H1 (cell line): ENCODE data around the gene ADAMTS15. TPM values are rescaled to one million over a fixed set of nuclear protein-coding genes. Genes with fewer than 3 reads are reported as not detected.

Source experiments
- CTCF ChIA-PET: fragments of 300-600 bp; sonication (Branson Sonifier 250); formaldehyde crosslinking; loops from one replicate; lab custom pipeline; 2021; ENCODE audit not compliant: partially characterized antibody; lab: Charles Lee
- POLR2A ChIA-PET: fragments of 300-600 bp; sonication (Branson Sonifier 250); formaldehyde crosslinking; loops from one replicate; lab custom pipeline; 2021; ENCODE audit warnings: inconsistent platforms; ENCODE audit not compliant: partially characterized antibody; lab: Charles Lee
- DNase-seq, 2 experiments: peaks; one replicate each; pipeline versions ENCODE4 v3.0.0 to v3.0.0-alpha.2; 2010 to 2022; ENCODE audit warnings: low spot score in 2 of 2, low read depth in 1 of 2, mixed read lengths in 1 of 2
- FAIRE-seq: peaks from 2 replicates; lab custom pipeline; 2011; peaks lifted over from hg19 to GRCh38; lab: Jason Lieb, UNC
- H2AFZ ChIP-seq: 2 replicates; pipeline ENCODE4 v1.8.1; 2012; ENCODE audit warnings: low read length, inconsistent platforms
- H2AK5ac ChIP-seq: 2 replicates; pipeline ENCODE4 v1.6.1; 2013; ENCODE audit warnings: low read depth, low read length
- H2BK120ac ChIP-seq: replicated peaks from 2 replicates; pipeline ENCODE3; 2013; ENCODE audit warnings: low read depth, low read length, inconsistent platforms
- H2BK12ac ChIP-seq: 2 replicates; pipeline ENCODE4 v1.6.1; 2013; ENCODE audit warnings: low read depth, low read length
- H2BK15ac ChIP-seq: 2 replicates; pipeline ENCODE4 v1.6.1; 2013; ENCODE audit warnings: low read length
- H2BK20ac ChIP-seq: 2 replicates; pipeline ENCODE4 v1.6.1; 2013; ENCODE audit warnings: low read length
- H2BK5ac ChIP-seq: 2 replicates; pipeline ENCODE4 v1.6.1; 2013; ENCODE audit warnings: low read depth, low read length
- H3K14ac ChIP-seq: 2 replicates; pipeline ENCODE4 v1.6.1; 2013; ENCODE audit warnings: inconsistent platforms; ENCODE audit not compliant: insufficient read length
- H3K18ac ChIP-seq: 2 replicates; pipeline ENCODE4 v1.6.1; 2013; ENCODE audit warnings: low read length; ENCODE audit errors: extremely low read depth
- H3K23ac ChIP-seq: 2 replicates; pipeline ENCODE4 v1.6.1; 2013; ENCODE audit warnings: inconsistent platforms; ENCODE audit not compliant: insufficient read length
- H3K23me2 ChIP-seq: 2 replicates; pipeline ENCODE4 v1.6.1; 2013; ENCODE audit warnings: low read depth, low read length
- H3K27ac ChIP-seq: 2 replicates; pipeline ENCODE4 v1.6.1; 2011; ENCODE audit warnings: low read depth, low read length, inconsistent platforms
- H3K27me3 ChIP-seq, 4 experiments: replicated peaks in 1 of 4; 1 replicate in 1 of 4; 2 replicates in 3 of 4; pipeline versions ENCODE4 v1.6.1 to v1.8.1; 2011 to 2013; ENCODE audit warnings: low read length in 3 of 4, mild to moderate bottlenecking in 3 of 4, inconsistent platforms in 2 of 4, mixed read lengths in 2 of 4, moderate library complexity in 1 of 4; ENCODE audit not compliant: control insufficient read depth in 3 of 4, insufficient read depth in 3 of 4; ENCODE audit errors: extremely low read depth in 1 of 4
- H3K36me3 ChIP-seq, 4 experiments: 2 replicates each; pipeline versions ENCODE4 v1.6.1 to v1.8.1; 2011 to 2013; ENCODE audit warnings: mild to moderate bottlenecking in 4 of 4, low read length in 3 of 4, moderate library complexity in 2 of 4, control low read depth in 1 of 4, inconsistent platforms in 1 of 4; ENCODE audit not compliant: insufficient read depth in 4 of 4, control insufficient read depth in 2 of 4
- H3K4ac ChIP-seq: replicated peaks from 2 replicates; pipeline ENCODE3; 2013; ENCODE audit warnings: low read length, low read depth, mixed read lengths, inconsistent platforms; ENCODE audit not compliant: insufficient read length
- H3K4me1 ChIP-seq, 4 experiments: replicated peaks in 1 of 4; 1 replicate in 1 of 4; 2 replicates in 3 of 4; pipeline versions ENCODE4 v1.6.1 to v1.8.1; 2011 to 2013; ENCODE audit warnings: low read length in 3 of 4, inconsistent platforms in 2 of 4, mixed read lengths in 1 of 4; ENCODE audit not compliant: insufficient read depth in 4 of 4, control insufficient read depth in 3 of 4
- H3K4me2 ChIP-seq, 2 experiments: 2 replicates each; pipeline versions ENCODE4 v1.6.1 to v1.8.1; 2011 to 2013; ENCODE audit warnings: low read depth in 2 of 2, low read length in 2 of 2, control low read depth in 1 of 2, inconsistent platforms in 1 of 2, mild to moderate bottlenecking in 1 of 2; ENCODE audit not compliant: insufficient read depth in 1 of 2
- H3K4me3 ChIP-seq, 4 experiments: fragments of 200-600, 300-600 bp in 1 of 4; sonication (generic), shearing (Covaris generic), sonication (Bioruptor Twin) in 1 of 4; 2 replicates each; pipeline versions ENCODE4 v1.5.1 to v1.8.1; 2011 to 2016; ENCODE audit warnings: low read length in 4 of 4, low read depth in 3 of 4, control low read depth in 2 of 4, inconsistent platforms in 2 of 4, mild to moderate bottlenecking in 2 of 4, mixed read lengths in 1 of 4, moderate library complexity in 1 of 4; ENCODE audit not compliant: insufficient read depth in 2 of 4; ENCODE audit errors: extremely low read depth in 1 of 4
- H3K56ac ChIP-seq: replicated peaks from 2 replicates; pipeline ENCODE3; 2013; ENCODE audit warnings: low read depth, mild to moderate bottlenecking, mixed read lengths, low read length, inconsistent platforms; ENCODE audit not compliant: insufficient read length
- H3K79me1 ChIP-seq: 2 replicates; pipeline ENCODE4 v1.6.1; 2013; ENCODE audit warnings: low read depth, low read length, control low read depth
- H3K79me2 ChIP-seq, 2 experiments: 2 replicates each; pipeline versions ENCODE4 v1.6.1 to v1.8.1; 2012 to 2013; ENCODE audit warnings: low read length in 2 of 2, mild to moderate bottlenecking in 2 of 2, inconsistent platforms in 1 of 2; ENCODE audit not compliant: insufficient read depth in 2 of 2, control insufficient read depth in 1 of 2
- H3K9ac ChIP-seq, 4 experiments: replicated peaks in 1 of 4; 1 replicate in 1 of 4; 2 replicates in 3 of 4; pipeline versions ENCODE4 v1.6.1 to v1.8.1; 2011 to 2013; ENCODE audit warnings: low read depth in 3 of 4, low read length in 3 of 4, control low read depth in 2 of 4, mild to moderate bottlenecking in 2 of 4, moderate library complexity in 2 of 4, inconsistent platforms in 1 of 4; ENCODE audit errors: extremely low read depth in 1 of 4
- H3K9me3 ChIP-seq, 2 experiments: 2 replicates each; pipeline versions ENCODE4 v1.6.1 to v1.8.1; 2012 to 2013; ENCODE audit warnings: mild to moderate bottlenecking in 2 of 2, moderate library complexity in 2 of 2, control low read depth in 1 of 2, inconsistent platforms in 1 of 2, low read depth in 1 of 2, low read length in 1 of 2, mixed read lengths in 1 of 2; ENCODE audit not compliant: insufficient read depth in 2 of 2
- H4K20me1 ChIP-seq, 2 experiments: replicated peaks in 1 of 2; 2 replicates each; pipeline versions ENCODE3 to v1.8.1; 2011 to 2013; ENCODE audit warnings: inconsistent platforms in 2 of 2, low read length in 2 of 2, mild to moderate bottlenecking in 1 of 2; ENCODE audit not compliant: insufficient read depth in 2 of 2, control insufficient read depth in 1 of 2
- H4K5ac ChIP-seq: 2 replicates; pipeline ENCODE4 v1.6.1; 2013; ENCODE audit warnings: low read length, low read depth, mixed read lengths, inconsistent platforms; ENCODE audit not compliant: insufficient read length
- H4K8ac ChIP-seq: 2 replicates; pipeline ENCODE4 v1.8.0; 2013; ENCODE audit warnings: mild to moderate bottlenecking, moderate library complexity, low read length, inconsistent platforms; ENCODE audit not compliant: insufficient read depth; ENCODE audit errors: extremely low read depth
- H4K91ac ChIP-seq: replicated peaks from 2 replicates; pipeline ENCODE3; 2013; ENCODE audit warnings: low read length, mixed read lengths, inconsistent platforms; ENCODE audit not compliant: insufficient read length
- HDAC2 ChIP-seq, 2 experiments: fragments of 300-600 bp in 1 of 2; sonication (generic) in 1 of 2; IDR thresholded peaks; 2 replicates each; pipeline ENCODE4 v1.6.1; 2011 to 2012; ENCODE audit warnings: low read depth in 2 of 2, low read length in 2 of 2, mild to moderate bottlenecking in 2 of 2, moderate library complexity in 2 of 2, borderline replicate concordance in 1 of 2, inconsistent platforms in 1 of 2
- SUZ12 ChIP-seq: fragments of 200-600 bp; sonication (generic); IDR thresholded peaks from 2 replicates; pipeline ENCODE4 v1.6.1; 2012; ENCODE audit warnings: mild to moderate bottlenecking, inconsistent platforms, low read length, moderate library complexity, mixed read lengths
- WGBS, 2 experiments: shearing (Covaris generic) in 1 of 2; methylation state at CpG; one replicate each; pipeline versions ENCODE4 v1.1.6 to v1.1.7; 2013 to 2015; ENCODE audit warnings: low lambda C conversion rate in 2 of 2, mixed read lengths in 2 of 2, inconsistent platforms in 1 of 2, low coverage in 1 of 2, missing lambda C conversion rate in 1 of 2; ENCODE audit not compliant: insufficient replicate concordance in 2 of 2, insufficient coverage in 1 of 2, insufficient read length in 1 of 2; ENCODE audit errors: extremely low coverage in 1 of 2, missing lambda C conversion rate in 1 of 2; 5-methylcytosine and 5-hydroxymethylcytosine counted together
- polyA plus RNA-seq, 7 experiments: library from polyadenylated mRNA; depleted of rRNA in 3 of 7; stranded (reverse) in 5 of 7; unstranded in 2 of 7; fragments of >200 nt in 5 of 7; fragments of 200-250 nt in 2 of 7; gene quantifications; 1 replicate in 5 of 7; 2 replicates in 1 of 7; 4 replicates in 1 of 7; pipeline versions ENCODE4 v1.2.1 to v1.2.3, GENCODE V29; 2011 to 2013; ENCODE audit warnings: missing spikeins in 2 of 7, mixed read lengths in 2 of 7
- total RNA-seq: library from RNA; stranded (reverse); fragmentation: NEBNext Ultra II Directional; extraction: Animal tissue kit (Norgen Biotek cat#: 25700); gene quantifications from 2 replicates; pipeline ENCODE4 v1.2.1, GENCODE V29; 2021

ADAMTS15 gene
- total and polyA plus RNA-seq, 2 of the 8 experiments (the other 6 are each of a cell fraction or from before 2014, with no cell fraction given): 1.7 to 4.7 TPM

DNA sequence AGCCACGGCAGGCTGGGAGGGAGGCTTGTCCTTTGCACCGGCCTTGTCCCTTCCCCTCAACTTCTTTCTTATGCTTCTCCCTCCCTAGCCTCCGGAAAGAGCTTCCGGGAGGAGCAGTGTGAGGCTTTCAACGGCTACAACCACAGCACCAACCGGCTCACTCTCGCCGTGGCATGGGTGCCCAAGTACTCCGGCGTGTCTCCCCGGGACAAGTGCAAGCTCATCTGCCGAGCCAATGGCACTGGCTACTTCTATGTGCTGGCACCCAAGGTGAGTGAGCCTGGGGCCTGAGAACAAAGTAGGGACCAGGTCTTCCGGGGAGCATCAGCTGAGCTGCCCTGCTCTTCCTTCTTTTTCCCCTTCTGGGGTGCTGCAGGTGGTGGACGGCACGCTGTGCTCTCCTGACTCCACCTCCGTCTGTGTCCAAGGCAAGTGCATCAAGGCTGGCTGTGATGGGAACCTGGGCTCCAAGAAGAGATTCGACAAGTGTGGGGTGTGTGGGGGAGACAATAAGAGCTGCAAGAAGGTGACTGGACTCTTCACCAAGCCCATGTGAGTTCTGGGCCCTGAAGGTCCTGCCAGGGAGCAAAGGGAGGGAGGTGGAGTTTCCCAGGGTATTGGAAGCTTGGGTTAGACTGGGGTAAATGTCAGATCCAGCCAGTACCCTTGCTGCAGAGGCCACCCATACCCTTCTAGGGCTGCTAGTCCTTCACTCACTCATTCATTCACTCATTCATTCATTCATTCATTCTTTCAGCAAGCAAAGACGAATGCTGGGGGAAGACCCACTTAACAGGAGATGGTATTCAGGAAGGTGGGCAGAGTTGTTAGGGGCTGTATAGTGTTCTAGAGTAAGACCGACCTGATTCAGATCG lies 22.6 kb downstream of the ADAMTS15 start:
- Histone ChIP-seq H2AK5ac (no peak overlapping the region), H3K79me2 (no peaks in the 10 kb centered on the region), H4K8ac (no peak overlapping the region), H3K23ac (no peak overlapping the region), H2BK15ac (no peak overlapping the region), H3K36me3 (no peaks in the 10 kb centered on the region), H3K56ac (no peak overlapping the region), H3K4ac (no peak overlapping the region), H4K5ac (no peak overlapping the region), H3K9ac (no peak overlapping the region), H3K4me2 (no peak overlapping the region), H2BK5ac (no peak overlapping the region), H3K27me3 (no peaks in the 10 kb centered on the region), H2BK20ac (no peak overlapping the region), H2BK12ac (no peak overlapping the region), H3K79me1 (no peaks in the 10 kb centered on the region), H2BK120ac (no peak overlapping the region), H2AFZ (no peak overlapping the region), H4K20me1 (no peaks in the 10 kb centered on the region), H3K14ac (no peak overlapping the region), H3K4me3 (no peak overlapping the region), H3K9me3 (no peaks in the 10 kb centered on the region), H4K91ac (no peak overlapping the region), H3K18ac (no peak overlapping the region), H3K23me2 (0 out of 2 replicates have a peak, but pooled peaks cover 2% of the 10 kb centered on the region), H3K27ac (no peak overlapping the region), H3K4me1 (no peaks in the 10 kb centered on the region)
- FAIRE-seq (no peak), DNase-seq (no peak)
- TF ChIP-seq SUZ12 (no peak), HDAC2 (IDR thresholded peaks at IDR 0.05; ENCODE audit: borderline replicate concordance in 1 of 2, low read depth in 2 of 2, low read length in 2 of 2) (no peak)
- ChIA-PET CTCF (interaction anchor here (0.8 to 2.0 kb wide), 7 partner anchors 8 to 391 kb away, joined by 3 to 8 read pairs (median 4); no protein-coding TSS in a partner anchor), POLR2A (interaction anchor here (0.8 kb wide), 1 partner anchor 14 kb away, joined by 3 read pairs; no protein-coding TSS in a partner anchor)
- WGBS, 2 experiments: 92% methylated on average over 19 of the region's 20 CpGs; no CpG with 5 or more reads in 1 of the 2 experiments
